Osteocyte (in vitro differentiated cells): ENCODE data around the gene POLR3H. TPM values are rescaled to one million over a fixed set of nuclear protein-coding genes. Genes with fewer than 3 reads are reported as not detected.

Experiments used
- DNase-seq: peaks from one replicate; pipeline ENCODE4 v3.0.0; 2021; ENCODE audit warnings: mixed read lengths; ENCODE audit not compliant: unreplicated experiment; ENCODE audit errors: extremely low spot score
- H3K27ac Mint-ChIP-seq: one replicate; pipeline ENCODE4 v1.8.0; 2021; ENCODE audit warnings: mild to moderate bottlenecking, mixed read lengths; ENCODE audit not compliant: unreplicated experiment
- H3K27me3 Mint-ChIP-seq: one replicate; pipeline ENCODE4 v1.8.0; 2021; ENCODE audit warnings: mixed read lengths; ENCODE audit not compliant: unreplicated experiment
- H3K36me3 Mint-ChIP-seq: one replicate; pipeline ENCODE4 v1.8.0; 2021; ENCODE audit warnings: mixed read lengths; ENCODE audit not compliant: unreplicated experiment
- H3K4me1 Mint-ChIP-seq: one replicate; pipeline ENCODE4 v1.8.0; 2021; ENCODE audit warnings: mixed read lengths; ENCODE audit not compliant: unreplicated experiment
- H3K4me3 Mint-ChIP-seq: one replicate; pipeline ENCODE4 v1.8.0; 2021; ENCODE audit warnings: mild to moderate bottlenecking, moderate library complexity, mixed read lengths; ENCODE audit not compliant: unreplicated experiment
- H3K9me3 Mint-ChIP-seq: one replicate; pipeline ENCODE4 v1.8.0; 2021; ENCODE audit warnings: mixed read lengths; ENCODE audit not compliant: unreplicated experiment
- total RNA-seq: library from RNA; stranded (reverse); gene quantifications from 2 replicates; pipeline ENCODE4 v1.2.1, GENCODE V29; 2021
- TF ChIP-seq, protein P1 (sequence below): fragments of 200-600 bp; sonication (generic); IDR thresholded peaks from 2 replicates; pipeline ENCODE4 v1.5.0; 2021; ENCODE audit warnings: antibody characterized with exemption, mild to moderate bottlenecking, moderate library complexity

POLR3H gene
- total RNA-seq, 1 donor from 2014 or later, result 38.2 TPM

DNA sequence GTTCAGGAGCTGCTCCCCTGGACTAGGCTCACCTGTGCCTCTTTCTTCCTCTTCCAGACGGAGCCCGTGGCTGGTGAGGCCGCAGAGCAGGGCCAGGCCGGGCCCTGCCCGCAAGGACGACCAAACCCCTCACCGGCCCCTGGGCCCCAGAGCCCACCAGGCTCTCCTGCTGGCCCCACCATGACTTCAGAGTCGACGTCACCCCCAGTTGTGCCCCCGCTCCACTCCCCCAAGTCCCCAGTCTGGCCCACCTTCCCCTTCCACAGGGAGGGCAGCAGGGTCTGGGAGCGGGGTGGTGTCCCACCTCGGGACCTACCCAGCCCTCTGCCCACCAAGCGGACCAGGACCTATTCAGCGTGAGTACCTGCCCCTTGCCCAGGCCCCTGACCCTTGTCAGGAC lies 27.5 kb upstream of the POLR3H start:
- peaks cover 2% of the 10 kb centered on the region for H3K36me3 Mint-ChIP-seq
- no peaks in the 10 kb centered on the region for H3K9me3 Mint-ChIP-seq
- TF ChIP-seq, protein P1, sequence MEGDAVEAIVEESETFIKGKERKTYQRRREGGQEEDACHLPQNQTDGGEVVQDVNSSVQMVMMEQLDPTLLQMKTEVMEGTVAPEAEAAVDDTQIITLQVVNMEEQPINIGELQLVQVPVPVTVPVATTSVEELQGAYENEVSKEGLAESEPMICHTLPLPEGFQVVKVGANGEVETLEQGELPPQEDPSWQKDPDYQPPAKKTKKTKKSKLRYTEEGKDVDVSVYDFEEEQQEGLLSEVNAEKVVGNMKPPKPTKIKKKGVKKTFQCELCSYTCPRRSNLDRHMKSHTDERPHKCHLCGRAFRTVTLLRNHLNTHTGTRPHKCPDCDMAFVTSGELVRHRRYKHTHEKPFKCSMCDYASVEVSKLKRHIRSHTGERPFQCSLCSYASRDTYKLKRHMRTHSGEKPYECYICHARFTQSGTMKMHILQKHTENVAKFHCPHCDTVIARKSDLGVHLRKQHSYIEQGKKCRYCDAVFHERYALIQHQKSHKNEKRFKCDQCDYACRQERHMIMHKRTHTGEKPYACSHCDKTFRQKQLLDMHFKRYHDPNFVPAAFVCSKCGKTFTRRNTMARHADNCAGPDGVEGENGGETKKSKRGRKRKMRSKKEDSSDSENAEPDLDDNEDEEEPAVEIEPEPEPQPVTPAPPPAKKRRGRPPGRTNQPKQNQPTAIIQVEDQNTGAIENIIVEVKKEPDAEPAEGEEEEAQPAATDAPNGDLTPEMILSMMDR, result no peak
- H3K4me3 Mint-ChIP-seq, result no peak overlapping the region
- H3K27ac Mint-ChIP-seq, result no peak overlapping the region
- no peak for DNase-seq
- H3K4me1 Mint-ChIP-seq, result peaks cover 18% of the 10 kb centered on the region
- H3K27me3 Mint-ChIP-seq, result no peaks in the 10 kb centered on the region

DNA sequence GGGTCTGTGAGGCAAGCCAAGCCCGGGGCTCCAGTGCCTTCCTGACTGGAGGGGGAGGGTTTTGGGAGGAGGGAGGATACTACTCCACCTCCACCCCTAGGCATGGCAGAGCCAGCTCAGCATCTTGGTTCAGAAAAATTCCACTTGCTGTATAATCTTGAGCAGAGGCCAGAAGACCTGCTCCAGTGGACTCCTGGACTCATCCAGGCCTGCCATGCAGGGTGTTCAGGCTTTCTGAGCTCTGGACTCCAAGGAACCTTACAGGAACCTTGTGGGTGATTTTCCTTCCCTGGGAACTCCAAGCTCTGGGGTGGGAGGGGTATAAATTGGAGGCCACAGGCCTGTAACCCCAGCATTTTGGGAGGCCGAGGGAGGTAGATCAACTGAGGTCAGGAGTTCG lies 26.0 kb upstream of the POLR3H start:
- Mint-ChIP-seq H3K36me3 (no peaks in the 10 kb centered on the region), H3K27me3 (no peaks in the 10 kb centered on the region), H3K4me3 (no peak overlapping the region), H3K9me3 (no peaks in the 10 kb centered on the region), H3K4me1 (peaks cover 29% of the 10 kb centered on the region), H3K27ac (no peak overlapping the region)
- TF ChIP-seq, protein P1, result no peak
- no peak for DNase-seq

DNA sequence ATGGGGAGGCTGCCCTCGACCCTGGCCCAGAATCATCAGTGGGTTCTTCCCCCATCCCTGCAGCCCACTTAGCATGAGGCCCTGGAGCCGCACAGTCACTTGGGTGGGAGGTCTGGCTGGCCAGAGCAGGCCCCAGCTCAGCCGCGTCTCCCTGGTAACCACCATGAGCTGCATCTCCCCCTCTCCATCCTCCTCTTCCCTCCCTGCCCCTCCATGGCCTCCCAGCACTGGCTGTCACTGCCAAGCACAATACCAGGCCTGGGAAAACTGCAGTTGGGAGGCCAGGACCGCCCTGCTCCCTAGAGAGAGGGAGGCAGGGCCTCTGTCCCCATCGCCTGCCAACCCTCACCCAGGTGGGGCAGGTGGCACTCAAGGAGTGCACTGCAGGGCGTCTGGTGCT lies 24.5 kb upstream of the POLR3H start:
- Mint-ChIP-seq H3K9me3 (no peaks in the 10 kb centered on the region), H3K36me3 (no peaks in the 10 kb centered on the region), H3K27me3 (no peaks in the 10 kb centered on the region), H3K4me3 (no peak overlapping the region), H3K4me1 (peaks cover 39% of the 10 kb centered on the region), H3K27ac (no peak overlapping the region)
- DNase-seq, result no peak
- TF ChIP-seq, protein P1, result no peak

DNA sequence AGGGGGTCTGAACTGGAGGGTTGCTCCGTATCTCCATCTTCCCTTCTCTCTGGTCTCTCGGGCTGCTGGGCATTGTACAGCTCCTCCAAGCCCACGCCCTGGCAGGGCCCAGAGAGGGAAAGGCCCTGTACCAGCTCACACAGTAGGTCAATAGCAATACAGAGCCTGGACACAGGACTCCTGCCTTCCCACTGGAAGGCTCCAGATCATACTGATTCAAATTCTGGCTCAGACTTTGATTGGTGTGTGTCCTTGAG lies 23.2 kb upstream of the POLR3H start:
- DNase-seq, result no peak
- Mint-ChIP-seq H3K9me3 (no peaks in the 10 kb centered on the region), H3K4me3 (no peak overlapping the region), H3K27ac (no peak overlapping the region), H3K36me3 (no peaks in the 10 kb centered on the region), H3K27me3 (no peaks in the 10 kb centered on the region), H3K4me1 (peaks cover 51% of the 10 kb centered on the region)
- TF ChIP-seq, protein P1, result no peak

DNA sequence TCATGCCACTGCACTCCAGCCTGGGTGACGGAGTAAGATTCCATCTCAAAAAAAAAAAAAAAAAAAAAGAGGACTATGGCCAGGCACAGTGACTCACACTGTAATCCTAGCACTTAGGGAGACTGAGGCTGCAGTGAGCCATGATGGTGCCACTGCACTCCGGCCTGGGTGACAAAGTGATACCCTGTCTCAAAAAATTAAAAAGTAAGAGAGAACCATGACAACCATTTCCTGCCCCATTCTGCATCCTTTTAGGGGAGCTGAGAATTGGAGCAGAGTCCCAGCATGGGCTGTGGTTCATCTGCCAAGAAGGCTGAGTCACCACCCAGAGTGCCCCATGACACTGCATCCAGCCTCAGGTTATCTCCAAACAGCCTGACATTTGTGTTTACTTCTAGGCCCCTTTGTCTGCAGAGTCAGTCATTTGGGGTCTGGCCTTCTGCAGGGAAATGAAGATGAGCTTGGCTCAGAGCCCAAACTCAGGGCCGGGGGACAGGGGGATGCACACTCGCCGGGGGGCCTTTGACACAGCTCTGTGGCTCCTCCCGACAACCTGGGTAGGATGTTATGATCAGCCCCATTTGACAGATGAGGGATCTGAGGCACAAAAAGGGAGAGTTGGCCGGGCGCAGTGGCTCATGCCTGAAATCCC lies 21.3 kb upstream of the POLR3H start:
- Mint-ChIP-seq H3K4me3 (no peak overlapping the region), H3K27ac (peak overlapping the region; percentile 91)

More for the DNA sequence above, 21.3 kb upstream of the POLR3H start:
- Mint-ChIP-seq H3K27me3 (no peaks in the 10 kb centered on the region), H3K36me3 (no peaks in the 10 kb centered on the region), H3K9me3 (no peaks in the 10 kb centered on the region), H3K4me1 (peaks cover 70% of the 10 kb centered on the region)
- TF ChIP-seq, protein P1, result no peak
- no peak for DNase-seq
